HG02981 (cell line): ENCODE results near the gene TANGO6.

Source experiments
- ATAC-seq: cut with Tn5 transposase; IDR thresholded peaks from one replicate; pipeline ENCODE4 v1.9.1; 2021; ENCODE audit warnings: mild to moderate bottlenecking, moderate library complexity; ENCODE audit not compliant: unreplicated experiment

TANGO6 gene

DNA sequence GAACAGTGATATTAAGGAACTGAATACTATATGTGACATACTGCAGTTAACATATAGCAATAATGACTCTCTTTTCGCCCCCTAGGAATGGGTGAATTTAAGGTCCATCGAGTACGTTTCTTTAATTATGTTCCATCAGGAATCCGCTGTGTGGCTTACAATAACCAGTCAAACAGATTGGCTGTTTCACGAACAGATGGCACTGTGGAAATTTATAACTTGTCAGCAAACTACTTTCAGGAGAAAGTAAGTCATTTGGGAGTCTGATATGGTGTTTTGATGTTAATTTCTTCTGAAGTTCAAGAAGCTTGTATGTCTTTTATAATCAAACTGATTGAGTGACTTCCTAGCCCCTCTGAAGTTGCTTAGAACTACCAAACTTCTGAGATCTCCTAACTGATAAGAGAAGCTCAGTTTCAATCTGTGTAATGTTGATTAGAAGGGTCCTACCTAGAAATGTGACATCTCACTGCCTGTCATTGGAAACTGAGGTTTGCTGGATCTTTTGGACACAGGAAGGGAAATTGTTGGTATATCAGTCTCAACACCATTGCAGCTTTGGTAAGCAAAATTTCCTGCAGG is 290.1 kb downstream of the TANGO6 start:
- no peak for ATAC-seq
